Dermis blood vessel endothelial cell (primary cell): ENCODE results near the gene KIF13A. TPM values are rescaled to one million over a fixed set of nuclear protein-coding genes. Genes with fewer than 3 reads are reported as not detected.
"Not testable (repeated sequence)": the region's sequence is repeated elsewhere in the genome, so short reads cannot be mapped to it uniquely, and the experiment has no call there.

Source experiments
- DNase-seq: peaks from one replicate; pipeline ENCODE4 v3.0.0; 2010
- total RNA-seq: library from RNA; depleted of rRNA; stranded (reverse); fragments of >200 nt; gene quantifications from 2 replicates; pipeline ENCODE4 v1.2.3, GENCODE V29; 2014

The KIF13A gene
- total RNA-seq, 1 donor from 2014 or later, result 52.4 TPM

- peak; percentile 93 for DNase-seq
Measured at GRCh38 chr6:17930321-17930993, 57.0 kb downstream of the KIF13A start.

GRCh38 chr6:17928514-17929430 lies 58.7 kb downstream of the KIF13A start:
- peak; percentile 72 for DNase-seq

- DNase-seq, result no peak
Measured at GRCh38 chr6:17927705-17928104, 59.7 kb downstream of the KIF13A start.

GRCh38 chr6:17923401-17923863 lies 64.0 kb downstream of the KIF13A start:
- peak; percentile 68 for DNase-seq

GRCh38 chr6:17921454-17921853 lies 66.0 kb downstream of the KIF13A start:
- no peak for DNase-seq

- DNase-seq, result no peak
Measured at GRCh38 chr6:17919496-17919895, 67.9 kb downstream of the KIF13A start.

- no peak for DNase-seq
Measured at GRCh38 chr6:17917837-17918763, 69.3 kb downstream of the KIF13A start.

GRCh38 chr6:17914651-17915050 lies 72.8 kb downstream of the KIF13A start:
- no peak for DNase-seq

GRCh38 chr6:17912521-17912920 lies 74.9 kb downstream of the KIF13A start:
- no peak for DNase-seq

- DNase-seq, result not testable (repeated sequence)
Measured at GRCh38 chr6:17911656-17912055, 75.8 kb downstream of the KIF13A start.

- no peak for DNase-seq
Measured at GRCh38 chr6:17910189-17910588, 77.2 kb downstream of the KIF13A start.

GRCh38 chr6:17908831-17909230 lies 78.6 kb downstream of the KIF13A start:
- DNase-seq, result no peak

- peak; percentile 25 for DNase-seq
Measured at GRCh38 chr6:17907406-17908229, 79.8 kb downstream of the KIF13A start.

- DNase-seq, result no peak
Measured at GRCh38 chr6:17905611-17906592, 81.5 kb downstream of the KIF13A start.

- no peak for DNase-seq
Measured at GRCh38 chr6:17904491-17905120, 82.8 kb downstream of the KIF13A start.

- no peak for DNase-seq
Measured at GRCh38 chr6:17902974-17903373, 84.5 kb downstream of the KIF13A start.

GRCh38 chr6:17901493-17901892 lies 85.9 kb downstream of the KIF13A start:
- no peak for DNase-seq

- no peak for DNase-seq
Measured at GRCh38 chr6:17900011-17900410, 87.4 kb downstream of the KIF13A start.

- DNase-seq, result no peak
Measured at GRCh38 chr6:17899491-17899890, 87.9 kb downstream of the KIF13A start.

- DNase-seq, result no peak
Measured at GRCh38 chr6:17897681-17898080, 89.8 kb downstream of the KIF13A start.
